Ishikawa (cell line): ENCODE data around the gene SH3BP2.

Experiments used
- CEBPB ChIP-seq: IDR thresholded peaks from 2 replicates; pipeline ENCODE4 v1.6.1; 2012
- CREB1 ChIP-seq: IDR thresholded peaks from 2 replicates; pipeline ENCODE4 v1.6.1; 2012; ENCODE audit warnings: low read depth
- EGR1 ChIP-seq: IDR thresholded peaks from 2 replicates; pipeline ENCODE4 v1.6.1; 2012
- EP300 ChIP-seq: IDR thresholded peaks from 2 replicates; pipeline ENCODE4 v1.6.1; 2012; ENCODE audit warnings: borderline replicate concordance
- FOXM1 ChIP-seq: IDR thresholded peaks from 2 replicates; pipeline ENCODE4 v1.6.1; 2012; ENCODE audit warnings: low read depth, borderline replicate concordance
- NFIC ChIP-seq: IDR thresholded peaks from 2 replicates; pipeline ENCODE4 v1.6.1; 2012
- RAD21 ChIP-seq: IDR thresholded peaks from 2 replicates; pipeline ENCODE4 v1.6.1; 2012; ENCODE audit warnings: low read depth
- TAF1 ChIP-seq: IDR thresholded peaks from 2 replicates; pipeline ENCODE4 v1.6.1; 2012; ENCODE audit warnings: low read depth, mild to moderate bottlenecking
- TCF12 ChIP-seq: IDR thresholded peaks from 2 replicates; pipeline ENCODE4 v1.6.1; 2012; ENCODE audit warnings: low read depth
- TEAD4 ChIP-seq: IDR thresholded peaks from 2 replicates; pipeline ENCODE4 v1.6.1; 2012
- USF1 ChIP-seq: IDR thresholded peaks from 2 replicates; pipeline ENCODE4 v1.6.1; 2012
- YY1 ChIP-seq: IDR thresholded peaks from 2 replicates; pipeline ENCODE4 v1.6.1; 2012; ENCODE audit warnings: low read depth
- ZBTB7A ChIP-seq: IDR thresholded peaks from 2 replicates; pipeline ENCODE4 v1.6.1; 2012; ENCODE audit warnings: low read depth
- TF ChIP-seq, protein P1 (sequence below): IDR thresholded peaks from 2 replicates; pipeline ENCODE4 v1.6.1; 2012
- TF ChIP-seq, protein P2 (sequence below): IDR thresholded peaks from 2 replicates; pipeline ENCODE4 v1.6.1; 2012; ENCODE audit warnings: low read depth, mild to moderate bottlenecking

Gene SH3BP2

GRCh38 chr4:2822461-2823300, 29.8 kb downstream of the SH3BP2 start:
- TF ChIP-seq, protein P1, sequence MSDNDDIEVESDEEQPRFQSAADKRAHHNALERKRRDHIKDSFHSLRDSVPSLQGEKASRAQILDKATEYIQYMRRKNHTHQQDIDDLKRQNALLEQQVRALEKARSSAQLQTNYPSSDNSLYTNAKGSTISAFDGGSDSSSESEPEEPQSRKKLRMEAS = no peak
- TF ChIP-seq CREB1 (no peak), YY1 (no peak), RAD21 (no peak), ZBTB7A (no peak), TAF1 (no peak), TEAD4 (no peak), TCF12 (no peak), FOXM1 (no peak), USF1 (no peak), EGR1 (no peak), EP300 (no peak), NFIC (no peak), CEBPB (no peak)
- TF ChIP-seq, protein P2, sequence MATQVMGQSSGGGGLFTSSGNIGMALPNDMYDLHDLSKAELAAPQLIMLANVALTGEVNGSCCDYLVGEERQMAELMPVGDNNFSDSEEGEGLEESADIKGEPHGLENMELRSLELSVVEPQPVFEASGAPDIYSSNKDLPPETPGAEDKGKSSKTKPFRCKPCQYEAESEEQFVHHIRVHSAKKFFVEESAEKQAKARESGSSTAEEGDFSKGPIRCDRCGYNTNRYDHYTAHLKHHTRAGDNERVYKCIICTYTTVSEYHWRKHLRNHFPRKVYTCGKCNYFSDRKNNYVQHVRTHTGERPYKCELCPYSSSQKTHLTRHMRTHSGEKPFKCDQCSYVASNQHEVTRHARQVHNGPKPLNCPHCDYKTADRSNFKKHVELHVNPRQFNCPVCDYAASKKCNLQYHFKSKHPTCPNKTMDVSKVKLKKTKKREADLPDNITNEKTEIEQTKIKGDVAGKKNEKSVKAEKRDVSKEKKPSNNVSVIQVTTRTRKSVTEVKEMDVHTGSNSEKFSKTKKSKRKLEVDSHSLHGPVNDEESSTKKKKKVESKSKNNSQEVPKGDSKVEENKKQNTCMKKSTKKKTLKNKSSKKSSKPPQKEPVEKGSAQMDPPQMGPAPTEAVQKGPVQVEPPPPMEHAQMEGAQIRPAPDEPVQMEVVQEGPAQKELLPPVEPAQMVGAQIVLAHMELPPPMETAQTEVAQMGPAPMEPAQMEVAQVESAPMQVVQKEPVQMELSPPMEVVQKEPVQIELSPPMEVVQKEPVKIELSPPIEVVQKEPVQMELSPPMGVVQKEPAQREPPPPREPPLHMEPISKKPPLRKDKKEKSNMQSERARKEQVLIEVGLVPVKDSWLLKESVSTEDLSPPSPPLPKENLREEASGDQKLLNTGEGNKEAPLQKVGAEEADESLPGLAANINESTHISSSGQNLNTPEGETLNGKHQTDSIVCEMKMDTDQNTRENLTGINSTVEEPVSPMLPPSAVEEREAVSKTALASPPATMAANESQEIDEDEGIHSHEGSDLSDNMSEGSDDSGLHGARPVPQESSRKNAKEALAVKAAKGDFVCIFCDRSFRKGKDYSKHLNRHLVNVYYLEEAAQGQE = no peak

- TF ChIP-seq EGR1 (no peak), EP300 (no peak), NFIC (no peak), CREB1 (no peak), FOXM1 (no peak)
Measured at GRCh38 chr4:2823301-2823670, 30.4 kb downstream of the SH3BP2 start.

GRCh38 chr4:2823671-2824328, 30.9 kb downstream of the SH3BP2 start:
- TF ChIP-seq TEAD4 (no peak), YY1 (no peak)

GRCh38 chr4:2824329-2824835, 31.5 kb downstream of the SH3BP2 start:
- TF ChIP-seq, protein P1 = no peak
- TF ChIP-seq TEAD4 = no peak
- TF ChIP-seq TAF1 = no peak
- no peak for TF ChIP-seq ZBTB7A
- TF ChIP-seq EGR1 = no peak
- no peak for TF ChIP-seq YY1
- TF ChIP-seq NFIC = no peak
- TF ChIP-seq, protein P2 = no peak

- TF ChIP-seq ZBTB7A (no peak), FOXM1 (no peak), TAF1 (no peak), TEAD4 (no peak), CREB1 (no peak), NFIC (no peak), EP300 (no peak), RAD21 (no peak), USF1 (no peak), YY1 (no peak), EGR1 (no peak), CEBPB (no peak), TCF12 (no peak)
- TF ChIP-seq, protein P2 = no peak
- TF ChIP-seq, protein P1 = no peak
Measured at GRCh38 chr4:2824836-2825381, 32.0 kb downstream of the SH3BP2 start.
